Transverse colon (tissue), 4 donors: ENCODE data around the gene ATXN10. TPM values are rescaled to one million over a fixed set of nuclear protein-coding genes. Genes with fewer than 3 reads are reported as not detected.
A peak's percentile ranks its signal among the peaks of the same experiment; 100 is the strongest.

Experiments
- DNase-seq: peaks from one replicate; pipeline ENCODE4 v3.0.0-alpha.2; 2019
- H3K27ac ChIP-seq, 4 donors: fragments of 200-600 bp; sonication (generic); 2 replicates each; pipeline ENCODE4 v1.5.1; 2016 to 2018; ENCODE audit warnings: inconsistent platforms in 4 of 4
- H3K27me3 ChIP-seq: fragments of 200-600 bp; sonication (generic); 2 replicates; pipeline ENCODE4 v1.5.1; 2017; ENCODE audit warnings: inconsistent platforms
- H3K36me3 ChIP-seq, 4 donors: fragments of 200-600 bp; sonication (generic); 2 replicates each; pipeline ENCODE4 v1.5.1; 2017 to 2019; ENCODE audit warnings: inconsistent platforms in 4 of 4
- H3K4me1 ChIP-seq, 4 donors: fragments of 200-600 bp; sonication (generic); 2 replicates each; pipeline ENCODE4 v1.5.1; 2017 to 2020; ENCODE audit warnings: inconsistent platforms in 4 of 4
- H3K4me3 ChIP-seq, 4 donors: fragments of 200-600 bp; sonication (generic); 1 replicate in 1 of 4; 2 replicates in 3 of 4; pipeline versions ENCODE4 v1.5.1 to v1.6.1; 2017 to 2019; ENCODE audit warnings: inconsistent platforms in 4 of 4
- H3K9me3 ChIP-seq, 2 donors: fragments of 200-600 bp; sonication (generic); 2 replicates each; pipeline ENCODE4 v1.5.1; 2017 to 2019; ENCODE audit warnings: inconsistent platforms in 2 of 2
- EP300 ChIP-seq: sonication (generic); formaldehyde crosslinking; IDR thresholded peaks from one replicate; pipeline ENCODE4 v1.6.1; 2017; ENCODE audit warnings: antibody characterized with exemption, low read depth
- POLR2A ChIP-seq: fragments of 450-650 bp; IDR thresholded peaks from one replicate; pipeline ENCODE4 v1.6.1; 2016; ENCODE audit warnings: antibody characterized with exemption, mild to moderate bottlenecking, moderate library complexity
- POLR2AphosphoS5 ChIP-seq, 3 donors: sonication (generic); formaldehyde crosslinking; IDR thresholded peaks; one replicate each; pipeline ENCODE4 v1.6.1; 2016; ENCODE audit warnings: antibody characterized with exemption in 3 of 3
- WGBS, 2 donors: methylation state at CpG; one replicate each; pipeline ENCODE4 v1.1.5; 2018; ENCODE audit warnings: low coverage in 1 of 2; 5-methylcytosine and 5-hydroxymethylcytosine counted together
- in situ Hi-C, 4 donors: fragments of 200-750 bp; cut with MboI; loops; one replicate each; pipeline versions ENCODE4 v1.15.0 to v1.15.1; 2017; ENCODE audit warnings: low sequenced_read_pairs in 3 of 4, low pct_ligation_motif_present in 1 of 4, low pct_unique_long_range_greater_than_20kb in 1 of 4
- intact Hi-C: fragments of 100-400 bp; cut with DNase I; formaldehyde crosslinking; loops from one replicate; pipeline ENCODE4 v1.15.1; 2023; ENCODE audit warnings: low total_unique reads
- total RNA-seq, 4 donors: library from RNA; depleted of rRNA; stranded (reverse); fragments of >200 nt; gene quantifications; one replicate each; pipeline ENCODE4 v1.1.0, GENCODE V29; 2016
- TF ChIP-seq, protein P1 (sequence below), 5 experiments: fragments of 200-600 bp in 3 of 5; fragments of 450-650 bp in 2 of 5; sonication (generic) in 3 of 5; IDR thresholded peaks; 1 replicate in 2 of 5; 2 replicates in 3 of 5; pipeline ENCODE4 v1.5.1; 2016 to 2017; ENCODE audit warnings: antibody characterized with exemption in 5 of 5, inconsistent platforms in 3 of 5, mild to moderate bottlenecking in 2 of 5, moderate library complexity in 1 of 5

Gene ATXN10
- total RNA-seq, 4 donors from 2014 or later: 27.3 to 88.3 (median 47.8) TPM

GRCh38 chr22:45686004-45686403 is 14.4 kb downstream of the ATXN10 start:
- H3K27me3 ChIP-seq: no peaks in the 10 kb centered on the region
- no peaks in the 10 kb centered on the region for H3K9me3 ChIP-seq
- DNase-seq: no peak
- H3K4me3 ChIP-seq: no peak overlapping the region
- WGBS, 2 donors: 55 to 56% methylated on average over 1 to 2 of the region's 2 CpGs
- intact Hi-C loops (no loop called here), in situ Hi-C loops (no loop called here)
- H3K4me1 ChIP-seq: peaks cover 6 to 58% (median 19%) of the 10 kb centered on the region in 4 donors
- no peaks in the 10 kb centered on the region for H3K36me3 ChIP-seq
- H3K27ac ChIP-seq: peak overlapping the region in 1 of 4 donors; percentile 8
- TF ChIP-seq POLR2AphosphoS5 (IDR thresholded peaks at IDR 0.05) (no peak), POLR2A (no peak), EP300 (no peak)
- TF ChIP-seq, protein P1, sequence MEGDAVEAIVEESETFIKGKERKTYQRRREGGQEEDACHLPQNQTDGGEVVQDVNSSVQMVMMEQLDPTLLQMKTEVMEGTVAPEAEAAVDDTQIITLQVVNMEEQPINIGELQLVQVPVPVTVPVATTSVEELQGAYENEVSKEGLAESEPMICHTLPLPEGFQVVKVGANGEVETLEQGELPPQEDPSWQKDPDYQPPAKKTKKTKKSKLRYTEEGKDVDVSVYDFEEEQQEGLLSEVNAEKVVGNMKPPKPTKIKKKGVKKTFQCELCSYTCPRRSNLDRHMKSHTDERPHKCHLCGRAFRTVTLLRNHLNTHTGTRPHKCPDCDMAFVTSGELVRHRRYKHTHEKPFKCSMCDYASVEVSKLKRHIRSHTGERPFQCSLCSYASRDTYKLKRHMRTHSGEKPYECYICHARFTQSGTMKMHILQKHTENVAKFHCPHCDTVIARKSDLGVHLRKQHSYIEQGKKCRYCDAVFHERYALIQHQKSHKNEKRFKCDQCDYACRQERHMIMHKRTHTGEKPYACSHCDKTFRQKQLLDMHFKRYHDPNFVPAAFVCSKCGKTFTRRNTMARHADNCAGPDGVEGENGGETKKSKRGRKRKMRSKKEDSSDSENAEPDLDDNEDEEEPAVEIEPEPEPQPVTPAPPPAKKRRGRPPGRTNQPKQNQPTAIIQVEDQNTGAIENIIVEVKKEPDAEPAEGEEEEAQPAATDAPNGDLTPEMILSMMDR (IDR thresholded peaks at IDR 0.05): no peak

DNA sequence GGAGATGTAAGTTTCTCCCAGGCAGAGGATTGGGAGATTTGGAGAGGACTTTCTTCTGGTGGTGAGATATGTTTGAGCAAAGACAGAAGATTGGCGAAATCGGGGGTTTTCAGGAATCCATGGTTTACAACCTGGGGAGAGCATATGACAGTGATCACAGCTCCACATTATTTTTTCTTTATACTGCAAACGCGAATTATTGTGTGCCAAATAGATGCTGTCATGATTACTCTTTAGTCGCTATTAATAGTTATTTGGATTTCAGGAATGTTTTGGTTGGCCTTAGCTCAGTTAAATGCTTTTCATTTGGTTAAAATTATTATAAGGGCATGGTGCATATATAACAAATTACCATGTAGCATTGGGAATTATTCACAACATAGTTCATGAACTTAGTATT is 15.2 kb downstream of the ATXN10 start:
- no peak for TF ChIP-seq POLR2A
- TF ChIP-seq, protein P1 (IDR thresholded peaks at IDR 0.05): no peak
- TF ChIP-seq EP300: no peak
- TF ChIP-seq POLR2AphosphoS5 (IDR thresholded peaks at IDR 0.05): no peak
- Histone ChIP-seq H3K9me3 (no peaks in the 10 kb centered on the region), H3K27me3 (no peaks in the 10 kb centered on the region), H3K27ac (peak overlapping the region in 1 of 4 donors; percentile 8), H3K4me3 (no peak overlapping the region), H3K4me1 (peaks cover 6 to 55% (median 17%) of the 10 kb centered on the region in 4 donors), H3K36me3 (no peaks in the 10 kb centered on the region)
- no peak for DNase-seq
- intact Hi-C loops: no loop called here
- WGBS, 2 donors: 79% methylated on average over 5 of the region's 5 CpGs
- in situ Hi-C loops: no loop called here

GRCh38 chr22:45688600-45689080 is 17.0 kb downstream of the ATXN10 start:
- Histone ChIP-seq H3K36me3 (peaks cover 0 to 6% (median 2%) of the 10 kb centered on the region in 4 donors), H3K4me1 (peaks cover 6 to 47% (median 15%) of the 10 kb centered on the region in 4 donors), H3K4me3 (no peak overlapping the region), H3K9me3 (no peaks in the 10 kb centered on the region), H3K27me3 (no peaks in the 10 kb centered on the region), H3K27ac (peak overlapping the region in 1 of 4 donors; percentile 15)
- in situ Hi-C loops: no loop called here
- WGBS, 2 donors: 20 to 58% methylated on average over 1 to 4 of the region's 4 CpGs
- TF ChIP-seq POLR2A (no peak), EP300 (no peak), POLR2AphosphoS5 (IDR thresholded peaks at IDR 0.05) (no peak)
- TF ChIP-seq, protein P1 (IDR thresholded peaks at IDR 0.05): no peak
- no peak for DNase-seq
- intact Hi-C loops: no loop called here

GRCh38 chr22:45689211-45689610 is 17.6 kb downstream of the ATXN10 start:
- DNase-seq: no peak
- H3K4me3 ChIP-seq: no peak overlapping the region
- no peak for TF ChIP-seq POLR2A
- no peak for TF ChIP-seq EP300
- TF ChIP-seq POLR2AphosphoS5 (IDR thresholded peaks at IDR 0.05): no peak
- TF ChIP-seq, protein P1 (IDR thresholded peaks at IDR 0.05): no peak
- no peaks in the 10 kb centered on the region for H3K9me3 ChIP-seq
- H3K27ac ChIP-seq: no peak overlapping the region
- H3K36me3 ChIP-seq: peaks cover 0 to 10% (median 4%) of the 10 kb centered on the region in 4 donors
- H3K27me3 ChIP-seq: no peaks in the 10 kb centered on the region
- peaks cover 6 to 41% (median 15%) of the 10 kb centered on the region in 4 donors for H3K4me1 ChIP-seq
- intact Hi-C loops (no loop called here), in situ Hi-C loops (no loop called here)
- 88% methylated on average over 1 of the region's 1 CpG; no CpG with 5 or more reads in 1 of the 2 donors for WGBS, 2 donors
